Measurements from ENCODE around the gene CTDSPL.
A peak's percentile ranks its signal among the peaks of the same experiment; 100 is the strongest.

CTDSPL gene

DNA sequence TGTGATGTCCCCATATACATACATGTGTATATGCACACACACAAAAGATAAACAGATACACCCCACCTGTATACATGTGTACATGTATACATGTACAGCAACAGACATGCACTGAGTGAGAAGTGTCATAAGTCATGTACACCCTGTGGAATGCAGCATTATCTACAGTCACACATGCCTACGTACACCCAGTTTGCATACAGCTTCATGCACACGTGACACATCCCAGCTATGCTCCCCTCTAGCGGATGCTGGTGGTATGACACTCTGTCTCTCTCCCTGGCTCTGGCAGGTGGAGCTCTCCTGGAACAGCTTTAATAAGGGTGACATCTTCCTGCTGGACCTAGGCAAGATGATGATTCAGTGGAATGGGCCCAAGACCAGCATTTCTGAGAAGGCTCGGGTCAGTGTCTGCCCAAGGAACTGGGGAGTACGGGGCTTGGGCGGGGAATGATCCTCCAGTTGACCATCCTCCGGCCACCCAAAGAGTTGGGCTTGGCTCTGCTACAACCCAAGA is 135.2 kb downstream of the CTDSPL start:
- peak; percentile 83 to 94 for DNase-seq (ENCODE audit: low read depth in 1 of 2, low spot score in 1 of 2)
- in situ Hi-C loops (cut with HindIII; ENCODE audit: low pct_unique_long_range_greater_than_20kb, low sequenced_read_pairs): no loop called here
- no peak for TF ChIP-seq JUND (IDR thresholded peaks at IDR 0.05; ENCODE audit: low read depth)

DNA sequence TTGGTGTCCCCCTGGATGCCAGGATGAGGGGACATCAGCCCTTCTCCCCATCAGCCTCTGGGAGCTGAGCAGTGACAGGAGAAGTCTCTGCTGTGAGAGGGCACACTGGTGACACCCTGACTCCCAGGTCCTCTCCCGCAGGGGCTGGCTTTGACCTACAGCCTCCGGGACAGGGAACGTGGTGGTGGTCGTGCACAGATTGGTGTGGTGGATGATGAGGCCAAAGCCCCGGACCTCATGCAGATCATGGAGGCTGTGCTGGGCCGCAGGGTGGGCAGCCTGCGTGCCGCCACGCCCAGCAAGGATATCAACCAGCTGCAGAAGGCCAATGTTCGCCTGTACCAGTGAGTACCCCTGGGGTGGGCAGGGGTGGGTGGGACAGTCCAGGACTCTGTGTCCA is 135.7 kb downstream of the CTDSPL start:
- DNase-seq (ENCODE audit: low read depth in 1 of 2, low spot score in 1 of 2): no peak
- in situ Hi-C loops (cut with HindIII; ENCODE audit: low pct_unique_long_range_greater_than_20kb, low sequenced_read_pairs): no loop called here
- no peak for TF ChIP-seq JUND (IDR thresholded peaks at IDR 0.05; ENCODE audit: low read depth)

DNA sequence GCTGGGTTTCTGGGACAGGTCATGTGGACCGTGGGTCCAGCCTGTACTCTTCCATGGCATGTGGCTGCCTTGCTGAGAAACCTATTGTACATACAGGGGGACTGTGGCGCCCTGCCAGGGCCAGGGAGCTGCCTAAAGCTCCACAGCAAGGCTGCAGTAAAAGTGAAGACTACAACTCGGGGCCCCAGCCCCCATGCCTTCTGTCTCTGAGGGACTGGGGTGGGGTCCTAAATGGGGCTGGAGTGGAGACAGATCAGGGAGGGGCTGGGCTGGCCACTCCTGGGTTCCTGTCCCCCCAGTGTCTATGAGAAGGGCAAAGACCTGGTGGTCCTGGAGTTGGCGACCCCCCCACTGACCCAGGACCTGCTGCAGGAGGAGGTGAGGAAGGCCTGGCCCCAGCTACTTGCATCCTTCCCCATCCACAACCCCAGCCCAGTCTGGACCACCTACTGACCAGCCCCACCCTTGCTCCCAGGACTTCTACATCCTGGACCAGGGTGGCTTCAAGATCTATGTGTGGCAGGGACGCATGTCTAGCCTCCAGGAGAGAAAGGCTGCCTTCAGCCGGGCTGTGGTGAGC is 136.2 kb downstream of the CTDSPL start:
- no peak for TF ChIP-seq JUND (IDR thresholded peaks at IDR 0.05; ENCODE audit: low read depth)
- in situ Hi-C loops (cut with HindIII; ENCODE audit: low pct_unique_long_range_greater_than_20kb, low sequenced_read_pairs): no loop called here
- no peak for DNase-seq (ENCODE audit: low read depth in 1 of 2, low spot score in 1 of 2)

DNA sequence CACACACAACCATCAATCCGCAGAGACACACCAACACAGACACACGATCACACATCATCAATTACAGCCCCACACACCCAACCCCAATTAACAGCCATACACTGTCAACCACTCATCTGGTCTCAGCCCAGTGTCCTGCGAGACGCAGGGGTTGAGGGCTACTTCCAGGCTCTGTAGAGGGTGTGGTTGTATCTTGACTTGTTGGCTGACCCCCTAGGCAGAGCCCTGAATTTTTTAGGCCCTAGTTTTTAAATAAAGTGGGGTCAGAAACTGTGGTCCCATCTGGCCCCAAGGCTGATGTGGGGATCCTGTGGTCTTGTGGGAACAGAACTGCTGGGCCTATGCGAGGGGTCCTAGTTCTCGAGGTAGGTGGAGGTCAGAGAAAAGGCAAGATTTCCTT is 138.2 kb downstream of the CTDSPL start:
- in situ Hi-C loops (cut with HindIII; ENCODE audit: low pct_unique_long_range_greater_than_20kb, low sequenced_read_pairs): no loop called here
- no peak for TF ChIP-seq JUND (IDR thresholded peaks at IDR 0.05; ENCODE audit: low read depth)
- no peak for DNase-seq (ENCODE audit: low read depth in 1 of 2, low spot score in 1 of 2)

DNA sequence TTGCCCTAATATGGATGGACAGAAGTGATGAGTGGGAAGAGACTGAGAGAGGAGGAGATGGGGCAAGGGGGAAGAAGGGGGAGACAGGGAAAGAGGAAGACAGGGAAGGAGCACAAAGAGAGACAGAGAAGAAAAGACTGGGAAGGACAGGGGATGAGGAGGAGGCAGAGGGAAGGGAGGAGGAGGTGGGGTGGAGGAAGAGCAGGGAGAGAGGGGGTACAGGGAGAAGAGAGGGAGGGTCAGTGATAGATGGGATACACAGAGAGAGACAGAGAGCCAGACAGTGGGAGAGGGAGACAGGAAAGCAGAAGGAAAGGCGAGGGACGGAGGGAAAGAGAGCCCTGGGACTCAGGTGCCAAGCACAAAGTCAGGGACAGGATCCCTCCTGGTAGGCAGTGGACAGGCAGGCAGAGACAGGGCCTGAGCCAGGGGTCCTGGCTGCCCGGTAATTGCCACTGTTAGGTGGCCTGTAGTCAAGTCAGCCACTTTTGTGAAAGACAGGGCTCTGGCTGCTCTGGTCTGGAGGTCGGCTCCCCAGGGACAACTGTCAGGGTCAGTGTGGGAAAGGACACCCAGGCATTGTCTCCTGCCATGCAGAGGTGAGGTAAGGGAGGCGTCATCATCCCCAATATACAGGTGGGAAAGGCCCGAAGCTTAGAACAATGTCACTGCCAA is 138.7 kb downstream of the CTDSPL start:
- DNase-seq (ENCODE audit: low read depth in 1 of 2, low spot score in 1 of 2): no peak
- TF ChIP-seq JUND (IDR thresholded peaks at IDR 0.05; ENCODE audit: low read depth): no peak
- in situ Hi-C loops (cut with HindIII; ENCODE audit: low pct_unique_long_range_greater_than_20kb, low sequenced_read_pairs): no loop called here

DNA sequence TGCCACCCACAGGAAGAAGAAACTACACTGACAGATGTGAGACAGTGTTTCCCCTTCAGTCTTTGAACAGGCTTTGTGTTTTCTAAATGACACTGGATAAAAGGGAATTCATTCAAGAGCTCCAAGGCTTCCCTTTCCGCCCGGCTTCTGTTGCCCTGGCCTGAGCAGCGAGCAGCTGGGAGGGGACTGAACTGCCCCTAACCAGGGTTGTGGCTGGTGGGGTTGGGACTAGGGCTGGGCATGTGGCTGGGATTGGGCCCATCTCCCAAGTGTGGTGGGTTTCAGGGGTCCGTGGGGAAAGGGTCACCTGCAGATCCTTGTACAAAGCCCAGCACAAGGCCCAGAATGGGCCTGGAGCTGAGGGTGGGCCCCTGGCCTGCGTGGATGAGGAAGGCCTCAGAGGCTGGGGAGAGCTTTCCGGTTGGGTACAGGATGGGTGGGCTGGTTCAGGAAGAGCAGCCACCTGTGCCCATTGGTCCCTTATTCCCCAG is 139.3 kb downstream of the CTDSPL start:
- in situ Hi-C loops (cut with HindIII; ENCODE audit: low pct_unique_long_range_greater_than_20kb, low sequenced_read_pairs): no loop called here
- TF ChIP-seq JUND (IDR thresholded peaks at IDR 0.05; ENCODE audit: low read depth): no peak
- no peak for DNase-seq (ENCODE audit: low read depth in 1 of 2, low spot score in 1 of 2)

DNA sequence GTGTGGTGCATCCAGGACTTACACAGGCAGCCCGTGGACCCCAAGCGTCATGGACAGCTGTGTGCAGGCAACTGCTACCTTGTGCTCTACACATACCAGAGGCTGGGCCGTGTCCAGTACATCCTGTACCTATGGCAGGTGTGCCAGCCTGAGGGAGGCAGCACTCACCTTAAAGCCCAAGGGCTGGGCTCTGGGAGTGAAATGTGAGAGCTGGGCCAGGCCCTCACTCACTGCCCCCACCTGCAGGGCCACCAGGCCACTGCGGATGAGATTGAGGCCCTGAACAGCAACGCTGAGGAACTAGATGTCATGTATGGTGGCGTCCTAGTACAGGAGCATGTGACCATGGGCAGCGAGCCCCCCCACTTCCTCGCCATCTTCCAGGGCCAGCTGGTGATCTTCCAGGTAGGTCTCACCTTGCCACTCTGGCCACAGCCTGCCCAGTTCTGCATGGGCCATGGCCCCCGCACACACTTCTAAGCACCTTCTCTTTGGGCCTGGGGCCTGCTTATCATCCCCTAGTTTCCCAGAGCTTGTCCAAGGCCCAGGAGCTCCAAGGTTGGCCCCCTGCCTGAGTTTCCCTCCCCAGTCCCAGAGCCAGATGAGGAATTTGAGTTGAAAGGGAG is 139.9 kb downstream of the CTDSPL start:
- in situ Hi-C loops (cut with HindIII; ENCODE audit: low pct_unique_long_range_greater_than_20kb, low sequenced_read_pairs): no loop called here
- TF ChIP-seq JUND (IDR thresholded peaks at IDR 0.05; ENCODE audit: low read depth): no peak
- DNase-seq (ENCODE audit: low read depth in 1 of 2, low spot score in 1 of 2): peak in 1 of 2 experiments; percentile 80

DNA sequence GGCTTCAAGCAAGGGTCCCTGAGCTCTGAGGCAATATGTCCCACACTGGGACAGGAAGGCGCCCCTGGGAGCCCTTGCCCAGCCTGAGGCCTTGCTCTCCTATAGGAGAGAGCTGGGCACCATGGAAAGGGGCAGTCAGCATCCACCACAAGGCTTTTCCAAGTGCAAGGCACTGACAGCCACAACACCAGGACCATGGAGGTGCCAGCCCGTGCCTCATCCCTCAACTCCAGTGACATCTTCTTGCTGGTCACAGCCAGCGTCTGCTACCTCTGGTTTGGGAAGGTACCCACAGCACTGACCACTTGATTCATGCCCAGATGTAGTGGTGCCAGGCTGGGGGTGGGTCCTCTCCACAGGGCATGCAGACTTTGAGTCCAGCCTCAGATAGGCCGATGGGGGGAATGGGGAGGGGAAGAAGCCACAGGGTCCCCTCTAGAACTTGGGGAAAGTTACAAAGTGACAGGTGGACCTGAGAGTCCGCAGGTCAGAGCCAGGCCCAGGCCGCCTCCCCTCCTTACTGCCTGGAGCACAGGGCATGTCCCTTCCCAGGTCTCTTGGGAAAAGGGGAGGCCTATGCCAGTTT is 140.7 kb downstream of the CTDSPL start:
- DNase-seq (ENCODE audit: low read depth in 1 of 2, low spot score in 1 of 2): no peak
- no peak for TF ChIP-seq JUND (IDR thresholded peaks at IDR 0.05; ENCODE audit: low read depth)
- in situ Hi-C loops (cut with HindIII; ENCODE audit: low pct_unique_long_range_greater_than_20kb, low sequenced_read_pairs): no loop called here

DNA sequence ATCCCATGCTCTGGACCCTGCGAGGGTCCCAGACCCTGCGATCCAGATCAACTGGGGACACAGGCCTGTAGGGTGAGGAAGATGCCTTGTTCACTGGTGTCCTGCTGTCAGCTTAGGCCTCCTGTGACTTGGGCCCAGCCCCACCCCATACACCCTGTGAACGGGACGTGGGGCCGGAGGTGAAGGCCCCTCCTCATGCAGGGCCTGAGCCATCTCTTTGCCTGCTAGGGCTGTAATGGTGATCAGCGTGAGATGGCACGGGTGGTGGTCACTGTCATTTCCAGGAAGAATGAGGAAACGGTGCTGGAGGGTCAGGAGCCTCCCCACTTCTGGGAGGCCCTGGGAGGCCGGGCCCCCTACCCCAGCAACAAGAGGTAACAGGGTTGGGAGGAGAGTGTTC is 141.3 kb downstream of the CTDSPL start:
- no peak for DNase-seq (ENCODE audit: low read depth in 1 of 2, low spot score in 1 of 2)
- in situ Hi-C loops (cut with HindIII; ENCODE audit: low pct_unique_long_range_greater_than_20kb, low sequenced_read_pairs): no loop called here
- TF ChIP-seq JUND (IDR thresholded peaks at IDR 0.05; ENCODE audit: low read depth): no peak

DNA sequence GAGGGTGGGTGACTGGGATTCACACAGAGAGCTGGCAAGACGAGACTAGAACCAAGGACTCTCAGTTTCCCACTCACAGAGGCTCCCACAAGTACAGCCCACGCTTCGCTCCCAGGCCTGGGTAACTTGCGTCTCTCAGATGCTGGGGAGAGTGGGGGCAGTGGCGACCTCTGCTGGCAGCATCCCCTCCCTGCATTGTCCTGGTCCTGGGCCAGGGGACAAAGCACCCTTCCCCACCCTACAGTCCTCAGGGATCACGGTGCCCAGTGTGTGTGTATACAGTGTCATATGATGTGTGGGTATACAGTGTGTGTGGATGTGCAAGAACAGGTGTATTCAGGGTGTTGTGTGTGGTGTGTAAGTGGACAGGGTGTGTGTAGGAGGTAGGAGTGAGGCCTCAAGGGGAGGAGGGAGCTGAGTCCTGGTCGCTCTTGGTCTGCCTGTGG is 141.7 kb downstream of the CTDSPL start:
- in situ Hi-C loops (cut with HindIII; ENCODE audit: low pct_unique_long_range_greater_than_20kb, low sequenced_read_pairs): no loop called here
- no peak for TF ChIP-seq JUND (IDR thresholded peaks at IDR 0.05; ENCODE audit: low read depth)
- DNase-seq (ENCODE audit: low read depth in 1 of 2, low spot score in 1 of 2): peak in 1 of 2 experiments; percentile 61

DNA sequence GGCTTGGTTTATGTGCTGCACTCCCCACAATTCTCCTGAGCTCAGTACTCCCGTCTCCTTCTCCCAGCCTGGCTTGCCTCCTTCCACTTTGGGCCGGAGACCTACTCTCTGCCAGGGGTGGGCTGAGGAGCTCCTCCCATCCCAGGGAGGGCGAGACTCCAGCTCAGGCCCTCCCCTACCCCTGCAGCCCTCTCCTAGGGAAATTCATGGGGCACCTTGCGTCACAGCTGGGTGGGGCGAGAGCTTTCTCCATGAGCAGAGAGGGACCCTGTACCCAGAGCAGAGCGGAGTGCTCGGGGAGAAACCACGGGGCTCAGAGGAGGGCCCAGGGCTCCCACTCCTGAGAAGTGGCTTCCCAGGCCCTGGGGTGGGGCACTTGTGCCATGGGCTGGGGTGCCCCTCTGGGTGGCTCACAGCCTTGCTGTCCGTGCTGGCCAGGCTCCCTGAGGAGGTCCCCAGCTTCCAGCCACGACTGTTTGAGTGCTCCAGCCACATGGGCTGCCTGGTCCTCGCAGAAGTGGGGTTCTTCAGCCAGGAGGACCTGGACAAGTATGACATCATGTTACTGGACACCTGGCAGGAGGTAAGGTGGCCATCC is 142.2 kb downstream of the CTDSPL start:
- TF ChIP-seq JUND (IDR thresholded peaks at IDR 0.05; ENCODE audit: low read depth): no peak
- in situ Hi-C loops (cut with HindIII; ENCODE audit: low pct_unique_long_range_greater_than_20kb, low sequenced_read_pairs): no loop called here
- DNase-seq (ENCODE audit: low read depth in 1 of 2, low spot score in 1 of 2): no peak

DNA sequence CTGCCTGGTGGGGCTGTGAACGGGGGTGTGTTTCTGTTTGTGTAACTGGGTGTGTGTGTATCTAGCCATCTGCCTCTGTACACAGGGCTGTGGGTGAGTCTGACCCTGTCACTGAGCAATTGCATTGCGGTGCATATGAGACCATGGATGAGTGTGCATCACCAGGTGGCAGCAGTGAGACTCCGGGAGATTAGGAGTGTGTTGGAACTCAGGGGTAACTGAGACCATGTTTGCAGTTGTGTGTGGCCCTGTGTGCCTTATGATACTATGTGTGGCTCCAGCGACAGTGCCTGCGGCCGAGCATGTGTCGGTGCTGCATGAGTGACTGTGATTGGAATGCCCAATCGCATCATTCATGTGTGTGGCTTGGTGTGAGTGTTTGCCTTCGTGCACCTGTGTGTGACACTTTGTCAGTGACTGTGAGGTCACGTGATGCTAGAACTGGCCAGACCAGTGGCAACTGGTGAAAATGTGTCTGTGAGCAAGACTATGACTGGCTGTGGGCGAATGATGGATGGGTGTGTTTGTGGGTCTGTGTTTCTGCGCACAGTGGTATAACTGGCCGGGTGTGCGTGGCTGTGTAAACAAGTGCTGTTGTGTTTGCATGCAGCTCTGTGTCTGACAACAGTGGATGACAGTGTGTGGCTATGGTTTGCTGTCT is 142.9 kb downstream of the CTDSPL start:
- in situ Hi-C loops (cut with HindIII; ENCODE audit: low pct_unique_long_range_greater_than_20kb, low sequenced_read_pairs): no loop called here
- DNase-seq (ENCODE audit: low read depth in 1 of 2, low spot score in 1 of 2): peak; percentile 82 to 91
- no peak for TF ChIP-seq JUND (IDR thresholded peaks at IDR 0.05; ENCODE audit: low read depth)

Measured in T47D (cell line).